Fibroblast of pulmonary artery (primary cell): ENCODE data around the gene OR14K1.
"Not testable (repeated sequence)": the region's sequence is repeated elsewhere in the genome, so short reads cannot be mapped to it uniquely, and the experiment has no call there.

Experiments
- DNase-seq: peaks from one replicate; pipeline ENCODE4 v3.0.0-alpha.2; 2010; ENCODE audit warnings: low read depth
- H3K4me3 ChIP-seq: replicated peaks from 2 replicates; pipeline ENCODE4 v1.5.1; 2011; ENCODE audit warnings: low read depth, mild to moderate bottlenecking, control low read depth, low read length, moderate library complexity
- TF ChIP-seq, protein P1 (sequence below): IDR thresholded peaks from 2 replicates; pipeline ENCODE4 v1.5.1; 2011; ENCODE audit warnings: mild to moderate bottlenecking, control low read depth, low read length, inconsistent platforms; ENCODE audit errors: missing control alignments

OR14K1 gene

DNA sequence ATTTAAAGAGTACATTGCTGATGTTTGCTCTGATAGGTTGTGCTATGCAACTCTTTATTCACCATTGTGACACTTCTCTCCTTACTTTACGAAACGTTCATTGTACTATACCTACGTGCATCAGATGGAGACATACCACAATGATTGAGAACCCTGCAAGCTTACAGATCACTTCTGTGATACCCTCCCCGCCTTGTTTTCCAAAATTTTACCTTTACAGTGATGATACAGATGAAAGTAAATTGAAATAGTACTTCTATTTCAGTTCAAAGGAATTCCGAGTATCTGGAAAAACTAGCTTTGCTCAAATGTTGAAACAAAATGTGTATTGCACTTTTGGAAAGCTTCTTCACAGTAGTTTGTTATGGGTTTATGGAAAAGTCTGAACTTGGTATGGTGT, 3.3 kb downstream of the OR14K1 start:
- TF ChIP-seq, protein P1, sequence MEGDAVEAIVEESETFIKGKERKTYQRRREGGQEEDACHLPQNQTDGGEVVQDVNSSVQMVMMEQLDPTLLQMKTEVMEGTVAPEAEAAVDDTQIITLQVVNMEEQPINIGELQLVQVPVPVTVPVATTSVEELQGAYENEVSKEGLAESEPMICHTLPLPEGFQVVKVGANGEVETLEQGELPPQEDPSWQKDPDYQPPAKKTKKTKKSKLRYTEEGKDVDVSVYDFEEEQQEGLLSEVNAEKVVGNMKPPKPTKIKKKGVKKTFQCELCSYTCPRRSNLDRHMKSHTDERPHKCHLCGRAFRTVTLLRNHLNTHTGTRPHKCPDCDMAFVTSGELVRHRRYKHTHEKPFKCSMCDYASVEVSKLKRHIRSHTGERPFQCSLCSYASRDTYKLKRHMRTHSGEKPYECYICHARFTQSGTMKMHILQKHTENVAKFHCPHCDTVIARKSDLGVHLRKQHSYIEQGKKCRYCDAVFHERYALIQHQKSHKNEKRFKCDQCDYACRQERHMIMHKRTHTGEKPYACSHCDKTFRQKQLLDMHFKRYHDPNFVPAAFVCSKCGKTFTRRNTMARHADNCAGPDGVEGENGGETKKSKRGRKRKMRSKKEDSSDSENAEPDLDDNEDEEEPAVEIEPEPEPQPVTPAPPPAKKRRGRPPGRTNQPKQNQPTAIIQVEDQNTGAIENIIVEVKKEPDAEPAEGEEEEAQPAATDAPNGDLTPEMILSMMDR, result no peak
- DNase-seq, result no peak
- H3K4me3 ChIP-seq, result no peak overlapping the region

DNA sequence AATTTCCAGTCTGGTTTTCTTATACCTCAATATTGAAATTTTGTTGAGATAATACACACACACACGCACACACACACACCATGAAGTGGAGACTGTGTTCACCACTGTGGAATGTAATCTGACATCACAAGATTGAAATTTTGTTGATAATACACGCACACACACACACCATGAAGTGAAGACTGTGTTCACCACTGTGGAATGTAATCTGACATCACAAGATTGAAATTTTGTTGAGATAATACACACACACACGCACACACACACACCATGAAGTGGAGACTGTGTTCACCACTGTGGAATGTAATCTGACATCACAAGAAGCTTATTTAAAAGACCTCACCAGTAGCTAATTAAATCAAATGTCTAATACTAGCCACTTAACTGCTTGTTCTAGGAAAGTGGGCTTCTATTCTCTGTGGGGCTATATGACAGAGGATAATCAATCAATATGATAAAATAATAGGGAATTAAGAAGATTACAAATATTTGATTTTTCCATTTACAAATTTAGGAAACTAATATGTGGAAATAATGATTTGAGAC, 3.9 kb downstream of the OR14K1 start:
- not testable (repeated sequence) for H3K4me3 ChIP-seq
- DNase-seq, result peak; percentile 44

DNA sequence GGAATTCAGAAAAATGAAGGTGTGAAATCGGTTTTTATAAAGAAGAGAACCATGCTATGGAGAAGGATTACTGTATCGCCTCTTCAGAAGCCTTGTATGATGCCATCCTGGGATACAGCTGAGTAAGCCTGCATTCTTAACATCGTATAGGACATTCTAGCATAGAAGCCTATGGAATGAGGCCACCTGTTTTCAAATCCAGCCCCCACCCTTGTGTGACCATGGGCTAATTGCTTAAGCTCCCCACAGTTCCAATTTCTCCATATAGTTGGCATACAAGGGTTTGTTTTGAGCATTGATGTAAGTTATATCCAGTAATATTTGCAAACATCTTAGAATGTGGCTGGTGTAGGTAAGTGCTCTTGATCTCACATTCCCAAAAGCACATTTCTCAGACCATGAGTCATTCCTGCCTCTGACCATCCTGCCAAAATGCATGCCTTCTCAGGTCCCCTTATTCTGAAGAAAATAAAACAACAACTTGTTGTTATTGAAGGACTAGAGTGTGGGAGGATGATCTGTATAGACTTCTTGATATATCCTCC, 8.0 kb downstream of the OR14K1 start:
- H3K4me3 ChIP-seq, result no peak overlapping the region
- TF ChIP-seq, protein P1, result no peak
- peak; percentile 24 for DNase-seq

DNA sequence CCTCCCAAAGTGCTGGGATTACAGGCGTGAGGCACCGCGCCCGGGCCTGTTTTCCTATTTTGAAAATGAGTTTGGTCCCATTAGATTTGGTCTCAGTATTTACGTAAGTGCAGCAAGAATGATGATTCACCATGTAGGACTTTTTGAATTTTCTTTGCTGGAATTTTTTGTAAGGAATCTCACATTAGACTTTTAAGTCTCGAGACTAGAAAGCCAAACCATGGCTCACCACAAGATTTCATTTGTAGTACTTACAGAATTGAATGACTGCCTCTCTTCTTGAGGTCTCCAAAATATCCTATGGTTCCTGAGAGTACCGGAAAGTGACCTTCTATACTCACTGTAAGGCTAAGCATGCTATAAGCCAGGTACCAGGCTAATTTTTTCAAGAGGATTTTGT, 9.2 kb downstream of the OR14K1 start:
- TF ChIP-seq, protein P1, result no peak
- H3K4me3 ChIP-seq, result no peak overlapping the region
- DNase-seq, result peak; percentile 13

DNA sequence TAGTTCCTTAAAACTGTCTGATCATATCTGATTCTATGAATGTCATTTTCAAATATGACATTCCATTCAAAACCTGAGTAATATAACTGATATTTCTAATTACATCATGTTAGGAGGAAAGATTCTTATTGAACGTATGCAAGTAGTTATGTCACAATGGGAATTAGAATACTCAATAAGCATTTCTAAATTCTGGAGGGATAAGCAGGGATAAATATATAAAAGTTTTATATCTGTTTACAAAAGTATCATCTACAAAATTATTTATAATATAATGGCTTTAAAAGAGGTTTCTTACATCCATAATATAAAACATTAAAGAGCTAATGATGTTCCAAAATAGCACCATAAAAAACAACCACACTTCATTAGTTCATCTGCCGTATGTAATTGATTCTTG, 9.6 kb downstream of the OR14K1 start, which contains the start of gene OR14A2:
Gene OR14A2 (minus strand): TSS at position 101 of the 400 bp plus-strand sequence.
- TF ChIP-seq, protein P1, result no peak
- no peak within 1 kb of the TSS for H3K4me3 ChIP-seq
- no peak for DNase-seq

DNA sequence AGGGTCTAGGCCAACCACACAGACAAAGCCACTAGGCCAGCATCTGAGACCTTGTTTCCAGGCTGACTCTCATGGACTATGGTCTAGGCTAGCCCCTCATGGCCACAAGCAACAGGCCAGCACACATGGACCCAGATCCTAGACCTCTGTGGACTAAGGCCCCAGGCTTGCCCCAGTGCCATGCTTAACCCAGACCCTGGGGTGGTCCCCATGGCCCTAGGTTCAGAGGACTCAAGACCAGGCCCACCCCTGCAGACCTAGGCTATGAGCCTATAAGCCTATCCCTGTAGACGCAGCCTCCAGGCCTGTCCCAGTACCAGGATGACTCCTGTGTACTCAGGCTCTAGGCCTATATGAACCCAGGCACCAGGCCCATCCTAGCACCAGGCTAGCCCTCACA, 11.5 kb downstream of the OR14K1 start:
- no peak overlapping the region for H3K4me3 ChIP-seq
- TF ChIP-seq, protein P1, result no peak
- DNase-seq, result no peak

DNA sequence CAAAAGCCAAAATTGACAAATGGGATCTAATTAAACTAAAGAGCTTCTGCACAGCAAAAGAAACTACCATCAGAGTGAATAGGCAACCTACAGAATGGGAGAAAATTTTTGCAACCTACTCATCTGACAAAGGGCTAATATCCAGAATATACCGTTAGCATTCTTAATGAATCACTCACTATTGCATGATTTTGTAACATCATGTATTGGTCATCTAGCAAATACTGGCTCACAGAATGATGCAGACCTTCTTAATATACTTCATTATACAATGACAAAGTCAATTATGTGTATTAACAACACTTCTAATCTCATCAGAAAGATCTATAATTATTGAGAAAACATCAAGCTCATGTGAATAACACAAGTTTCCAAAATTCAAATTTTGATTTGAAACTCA, 15.9 kb downstream of the OR14K1 start:
- H3K4me3 ChIP-seq, DNase-seq: not testable (repeated sequence)

DNA sequence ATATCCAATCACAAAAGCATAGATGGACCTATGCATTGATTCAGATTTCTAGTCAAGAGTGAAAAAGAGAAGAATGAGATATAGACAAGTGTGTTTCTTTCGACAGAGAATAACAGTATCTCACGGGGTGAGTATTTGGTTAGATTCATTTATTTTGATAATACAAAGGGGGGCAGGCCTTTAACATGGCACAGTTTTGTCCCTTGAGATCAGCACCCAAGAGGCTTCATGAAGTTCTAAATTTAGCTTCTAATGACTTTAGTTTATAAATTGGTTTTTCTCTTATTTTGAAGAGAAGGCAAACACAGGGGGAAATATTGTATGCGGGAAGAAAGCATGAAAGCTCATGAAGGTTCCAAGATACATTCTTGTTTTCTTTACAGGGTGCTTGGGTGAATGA, 22.0 kb downstream of the OR14K1 start, which contains the start of gene OR1C1:
Gene OR1C1 (minus strand): TSS at position 101 of the 400 bp plus-strand sequence. CDS start 2,150 bp downstream, outside the sequence.
- H3K4me3 ChIP-seq, result no peak within 1 kb of the TSS
- TF ChIP-seq, protein P1, result no peak
- no peak for DNase-seq
